Natural killer cell (primary cell): ENCODE measurements around the gene ATXN1. TPM values are rescaled to one million over a fixed set of nuclear protein-coding genes. Genes with fewer than 3 reads are reported as not detected.
"Not testable (repeated sequence)": the region's sequence is repeated elsewhere in the genome, so short reads cannot be mapped to it uniquely, and the experiment has no call there.

Experiments used
- ATAC-seq, 3 donors: fragments of 150-1000 bp in 2 of 3; fragments of 200-7000 bp in 1 of 3; cut with Tn5 transposase; 1 replicate in 1 of 3; 2 replicates in 2 of 3; pipeline ENCODE4 v1.10.0; 2021; ENCODE audit warnings: mild to moderate bottlenecking in 2 of 3, moderate library complexity in 2 of 3
- DNase-seq, 2 donors: peaks; one replicate each; pipeline versions ENCODE4 v3.0.0 to v3.0.0-alpha.2; 2013 to 2021; ENCODE audit warnings: mixed read lengths in 1 of 2
- H3K27ac ChIP-seq: one replicate; pipeline ENCODE4 v1.5.1; 2013; ENCODE audit warnings: mild to moderate bottlenecking, low read length
- H3K27me3 ChIP-seq: one replicate; pipeline ENCODE4 v1.6.1; 2013; ENCODE audit warnings: low read length; ENCODE audit not compliant: control insufficient read depth, insufficient read depth
- H3K36me3 ChIP-seq: one replicate; pipeline ENCODE4 v1.6.1; 2013; ENCODE audit warnings: low read length; ENCODE audit not compliant: control insufficient read depth, insufficient read depth
- H3K4me1 ChIP-seq: one replicate; pipeline ENCODE4 v1.6.1; 2013; ENCODE audit warnings: low read length; ENCODE audit not compliant: control insufficient read depth, insufficient read depth
- H3K4me3 ChIP-seq: one replicate; pipeline ENCODE4 v1.5.1; 2013; ENCODE audit warnings: low read length
- H3K9me3 ChIP-seq: one replicate; pipeline ENCODE4 v1.6.1; 2013; ENCODE audit warnings: low read length; ENCODE audit not compliant: control insufficient read depth, insufficient read depth
- H3K27ac Mint-ChIP-seq, 2 donors: one replicate each; pipeline ENCODE4 v1.8.0; 2022; ENCODE audit warnings: mild to moderate bottlenecking in 2 of 2, mixed read lengths in 2 of 2, moderate library complexity in 1 of 2
- H3K27me3 Mint-ChIP-seq, 2 donors: one replicate each; pipeline ENCODE4 v1.8.0; 2022; ENCODE audit warnings: low read depth in 2 of 2, mixed read lengths in 2 of 2
- H3K36me3 Mint-ChIP-seq: one replicate; pipeline ENCODE4 v1.8.0; 2022; ENCODE audit warnings: mixed read lengths
- H3K4me1 Mint-ChIP-seq, 2 donors: one replicate each; pipeline ENCODE4 v1.8.0; 2022; ENCODE audit warnings: mixed read lengths in 2 of 2
- H3K4me3 Mint-ChIP-seq: one replicate; pipeline ENCODE4 v1.8.0; 2022; ENCODE audit warnings: mild to moderate bottlenecking, moderate library complexity, mixed read lengths
- H3K9me3 Mint-ChIP-seq, 2 donors: one replicate each; pipeline ENCODE4 v1.8.0; 2022; ENCODE audit warnings: mixed read lengths in 2 of 2
- WGBS: methylation state at CpG from one replicate; pipeline ENCODE4 v1.1.7; 2013; ENCODE audit warnings: missing lambda C conversion rate; ENCODE audit not compliant: insufficient coverage; 5-methylcytosine and 5-hydroxymethylcytosine counted together
- intact Hi-C: fragments of 100-400 bp; cut with micrococcal nuclease; formaldehyde crosslinking; loops from one replicate; pipeline ENCODE4 v1.14.2; 2022
- total RNA-seq, 4 donors: library from RNA; stranded (reverse); fragments of 120-200 nt in 1 of 4; gene quantifications; one replicate each; pipeline versions ENCODE4 v1.2.3 to v1.2.4, GENCODE V29; 2013 to 2022
- TF ChIP-seq, protein P1 (sequence below): fragments of 200-600 bp; IDR thresholded peaks from one replicate; pipeline ENCODE4 v1.8.0; 2022; ENCODE audit warnings: antibody characterized with exemption

Gene ATXN1
- total RNA-seq, 3 donors from 2014 or later (not counting 1 experiment from before 2014, with no cell fraction given), result 90.4 to 120 (median 97.9) TPM

DNA sequence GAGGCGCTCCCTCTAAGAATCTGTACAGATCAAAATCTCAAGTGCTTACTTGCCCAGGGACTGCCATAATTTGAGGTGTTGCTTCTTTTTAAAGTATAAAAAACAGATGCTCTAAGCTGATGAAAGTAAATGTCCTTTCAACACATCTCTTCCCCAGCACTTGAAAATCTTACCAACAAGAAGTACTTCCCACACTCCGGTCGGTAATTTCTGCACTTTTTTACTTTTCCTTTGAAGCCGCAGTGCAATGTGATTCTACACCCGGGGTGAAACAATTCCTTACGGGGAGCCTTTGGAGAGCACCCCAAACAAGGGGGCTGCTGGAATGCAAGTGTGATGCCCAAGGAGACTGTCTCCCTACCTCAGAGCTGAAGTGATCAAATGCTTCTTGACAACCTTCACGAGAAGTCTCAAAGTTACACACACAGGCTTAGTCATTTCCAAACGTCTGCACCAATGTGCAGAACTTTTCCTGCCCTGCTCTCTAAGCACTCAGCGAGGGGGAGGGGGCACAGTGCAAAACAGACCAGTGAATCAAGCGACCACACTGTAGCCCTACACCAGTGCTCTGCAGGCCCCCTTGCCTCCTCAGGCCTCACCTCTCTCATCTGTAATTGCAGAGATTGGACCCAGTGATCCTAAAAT is 56.7 kb downstream of the ATXN1 start:
- H3K4me1 Mint-ChIP-seq, result peaks cover 56 to 67% of the 10 kb centered on the region in 2 donors
- peak overlapping the region; percentile 10 to 51 for H3K27ac Mint-ChIP-seq
- no peak for ATAC-seq
- H3K36me3 ChIP-seq, result no peaks in the 10 kb centered on the region
- H3K4me3 Mint-ChIP-seq, result no peak overlapping the region
- H3K9me3 Mint-ChIP-seq, result no peaks in the 10 kb centered on the region
- no peaks in the 10 kb centered on the region for H3K36me3 Mint-ChIP-seq
- no peak overlapping the region for H3K4me3 ChIP-seq
- no peaks in the 10 kb centered on the region for H3K9me3 ChIP-seq
- no peak overlapping the region for H3K27ac ChIP-seq
- DNase-seq, result peak in 1 of 2 donors; percentile 35
- H3K27me3 Mint-ChIP-seq, result no peaks in the 10 kb centered on the region
- TF ChIP-seq, protein P1, sequence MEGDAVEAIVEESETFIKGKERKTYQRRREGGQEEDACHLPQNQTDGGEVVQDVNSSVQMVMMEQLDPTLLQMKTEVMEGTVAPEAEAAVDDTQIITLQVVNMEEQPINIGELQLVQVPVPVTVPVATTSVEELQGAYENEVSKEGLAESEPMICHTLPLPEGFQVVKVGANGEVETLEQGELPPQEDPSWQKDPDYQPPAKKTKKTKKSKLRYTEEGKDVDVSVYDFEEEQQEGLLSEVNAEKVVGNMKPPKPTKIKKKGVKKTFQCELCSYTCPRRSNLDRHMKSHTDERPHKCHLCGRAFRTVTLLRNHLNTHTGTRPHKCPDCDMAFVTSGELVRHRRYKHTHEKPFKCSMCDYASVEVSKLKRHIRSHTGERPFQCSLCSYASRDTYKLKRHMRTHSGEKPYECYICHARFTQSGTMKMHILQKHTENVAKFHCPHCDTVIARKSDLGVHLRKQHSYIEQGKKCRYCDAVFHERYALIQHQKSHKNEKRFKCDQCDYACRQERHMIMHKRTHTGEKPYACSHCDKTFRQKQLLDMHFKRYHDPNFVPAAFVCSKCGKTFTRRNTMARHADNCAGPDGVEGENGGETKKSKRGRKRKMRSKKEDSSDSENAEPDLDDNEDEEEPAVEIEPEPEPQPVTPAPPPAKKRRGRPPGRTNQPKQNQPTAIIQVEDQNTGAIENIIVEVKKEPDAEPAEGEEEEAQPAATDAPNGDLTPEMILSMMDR, result no peak
- intact Hi-C loops, result no loop called here
- peaks cover 29% of the 10 kb centered on the region for H3K4me1 ChIP-seq
- H3K27me3 ChIP-seq, result no peaks in the 10 kb centered on the region
- WGBS, result 43% methylated on average over 10 of the region's 10 CpGs

DNA sequence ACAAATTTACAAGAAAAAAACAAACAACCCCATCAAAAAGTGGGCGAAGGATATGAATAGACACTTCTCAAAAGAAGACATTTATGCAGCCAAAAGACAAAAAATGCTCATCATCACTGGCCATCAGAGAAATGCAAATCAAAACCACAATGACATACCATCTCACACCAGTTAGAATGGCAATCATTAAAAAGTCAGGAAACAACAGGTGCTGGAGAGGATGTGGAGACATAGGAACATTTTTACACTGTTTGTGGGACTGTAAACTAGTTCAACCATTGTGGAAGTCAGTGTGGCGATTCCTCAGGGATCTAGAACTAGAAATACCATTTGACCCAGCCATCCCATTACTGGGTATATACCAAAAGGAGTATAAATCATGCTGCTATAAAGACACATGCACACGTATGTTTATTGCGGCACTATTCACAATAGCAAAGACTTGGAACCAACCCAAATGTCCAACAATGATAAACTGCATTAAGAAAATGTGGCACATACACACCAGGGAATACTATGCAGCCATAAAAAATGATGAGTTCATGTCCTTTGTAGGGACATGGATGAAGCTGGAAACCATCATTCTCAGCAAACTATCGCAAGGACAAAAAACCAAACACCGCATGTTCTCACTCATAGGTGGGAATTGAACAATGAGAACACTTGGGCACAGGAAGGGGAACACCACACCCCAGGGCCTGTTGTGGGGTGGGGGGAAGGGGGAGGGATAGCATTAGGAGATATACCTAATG is 58.5 kb downstream of the ATXN1 start:
- ATAC-seq, H3K27ac Mint-ChIP-seq, H3K36me3 Mint-ChIP-seq, H3K27ac ChIP-seq, H3K9me3 Mint-ChIP-seq, H3K36me3 ChIP-seq, H3K4me3 Mint-ChIP-seq, H3K27me3 ChIP-seq, H3K4me3 ChIP-seq, H3K27me3 Mint-ChIP-seq, intact Hi-C loops, H3K9me3 ChIP-seq, DNase-seq: not testable (repeated sequence)
- H3K4me1 ChIP-seq, result peaks cover 34% of the 10 kb centered on the region
- 100% methylated on average over 1 of the region's 6 CpGs for WGBS
- peaks cover 67 to 77% of the 10 kb centered on the region in 2 donors for H3K4me1 Mint-ChIP-seq

DNA sequence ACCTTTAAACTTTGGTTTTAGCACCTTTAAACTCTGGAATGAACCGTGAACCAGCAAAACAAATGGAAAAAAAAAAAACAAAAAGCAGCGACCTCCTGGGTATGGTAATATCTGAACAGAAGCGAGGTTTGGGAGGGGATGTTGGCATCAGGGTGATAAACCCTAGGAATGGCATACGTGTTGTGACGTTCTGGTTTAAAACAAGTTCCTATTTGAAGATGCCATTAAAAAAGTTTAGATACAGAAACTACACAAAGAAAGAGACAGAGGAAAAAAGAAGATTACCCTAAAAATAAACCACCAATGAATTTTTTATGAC is 60.4 kb downstream of the ATXN1 start:
- H3K4me1 Mint-ChIP-seq, result peaks cover 60 to 67% of the 10 kb centered on the region in 2 donors

More for the DNA sequence above, 60.4 kb downstream of the ATXN1 start:
- Histone ChIP-seq H3K4me3 (peak overlapping the region; percentile 33), H3K4me1 (peaks cover 31% of the 10 kb centered on the region), H3K27ac (peak overlapping the region; percentile 69), H3K36me3 (no peaks in the 10 kb centered on the region), H3K9me3 (no peaks in the 10 kb centered on the region), H3K27me3 (no peaks in the 10 kb centered on the region)
- Mint-ChIP-seq H3K4me3 (peak overlapping the region; percentile 87), H3K27me3 (no peaks in the 10 kb centered on the region), H3K27ac (peak overlapping the region; percentile 85 to 92), H3K36me3 (no peaks in the 10 kb centered on the region), H3K9me3 (no peaks in the 10 kb centered on the region)
- DNase-seq (peak in 1 of 2 donors; percentile 61), ATAC-seq (peak; percentile 15 to 27 (median 27))
- TF ChIP-seq, protein P1, result no peak
- intact Hi-C loops, result loop anchor here (1.0 kb wide), 1 partner anchor 61 kb away; no protein-coding TSS in a partner anchor
- 3% methylated on average over 4 of the region's 5 CpGs for WGBS
